Measurements from ENCODE around the gene CADM3.

CADM3 gene

DNA sequence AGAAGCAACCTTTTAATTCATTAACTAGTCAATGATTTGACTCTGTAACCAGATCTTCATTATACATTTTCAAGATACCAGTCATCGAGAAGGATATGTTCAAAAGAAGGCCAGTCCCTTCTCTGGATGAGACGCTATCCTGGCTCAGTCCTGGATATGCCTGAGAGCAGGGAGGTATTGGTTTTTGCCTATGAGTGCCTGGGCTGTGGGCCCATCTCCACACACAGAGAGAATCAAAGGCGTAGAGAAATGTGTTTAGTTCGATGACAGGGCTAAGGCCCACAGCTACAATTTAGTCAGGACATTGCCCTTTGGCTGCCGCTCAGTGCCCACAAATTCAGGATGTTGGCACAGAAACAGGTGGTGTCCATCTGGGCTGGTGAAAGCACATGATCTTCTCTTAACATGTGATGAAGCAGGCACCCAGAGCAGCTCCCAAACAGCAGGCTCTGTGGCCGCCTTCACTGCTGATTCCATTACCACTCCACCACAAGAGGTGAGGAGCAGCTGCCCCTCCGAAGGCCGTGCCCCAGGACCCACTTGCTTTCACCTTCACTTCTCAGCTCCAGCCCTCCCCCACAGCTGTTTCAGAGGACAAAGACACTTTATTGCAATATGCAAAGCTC is 58.0 kb downstream of the CADM3 start (continued):
- no peak for TF ChIP-seq ARNTL (CRISPR knock-in tag; IDR thresholded peaks at IDR 0.05; ENCODE audit: borderline replicate concordance, low read depth)
- no peak for TF ChIP-seq ZNF70 (CRISPR knock-in tag; IDR thresholded peaks at IDR 0.05)
- TF ChIP-seq, protein P1, sequence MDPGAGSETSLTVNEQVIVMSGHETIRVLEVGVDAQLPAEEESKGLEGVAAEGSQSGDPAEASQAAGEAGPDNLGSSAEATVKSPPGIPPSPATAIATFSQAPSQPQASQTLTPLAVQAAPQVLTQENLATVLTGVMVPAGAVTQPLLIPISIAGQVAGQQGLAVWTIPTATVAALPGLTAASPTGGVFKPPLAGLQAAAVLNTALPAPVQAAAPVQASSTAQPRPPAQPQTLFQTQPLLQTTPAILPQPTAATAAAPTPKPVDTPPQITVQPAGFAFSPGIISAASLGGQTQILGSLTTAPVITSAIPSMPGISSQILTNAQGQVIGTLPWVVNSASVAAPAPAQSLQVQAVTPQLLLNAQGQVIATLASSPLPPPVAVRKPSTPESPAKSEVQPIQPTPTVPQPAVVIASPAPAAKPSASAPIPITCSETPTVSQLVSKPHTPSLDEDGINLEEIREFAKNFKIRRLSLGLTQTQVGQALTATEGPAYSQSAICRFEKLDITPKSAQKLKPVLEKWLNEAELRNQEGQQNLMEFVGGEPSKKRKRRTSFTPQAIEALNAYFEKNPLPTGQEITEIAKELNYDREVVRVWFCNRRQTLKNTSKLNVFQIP (CRISPR knock-in tag; IDR thresholded peaks at IDR 0.05; ENCODE audit: borderline replicate concordance, low read depth), result no peak
- no peak for TF ChIP-seq SNAI2 (CRISPR knock-in tag; IDR thresholded peaks at IDR 0.05)
- no peak for TF ChIP-seq TOX (CRISPR knock-in tag; IDR thresholded peaks at IDR 0.05; ENCODE audit: borderline replicate concordance)
- no peak for TF ChIP-seq ZNF565 (CRISPR knock-in tag; conservative IDR thresholded peaks at IDR 0.05; ENCODE audit: low read depth)
- TF ChIP-seq GLIS3 (CRISPR knock-in tag; IDR thresholded peaks at IDR 0.05), result no peak

DNA sequence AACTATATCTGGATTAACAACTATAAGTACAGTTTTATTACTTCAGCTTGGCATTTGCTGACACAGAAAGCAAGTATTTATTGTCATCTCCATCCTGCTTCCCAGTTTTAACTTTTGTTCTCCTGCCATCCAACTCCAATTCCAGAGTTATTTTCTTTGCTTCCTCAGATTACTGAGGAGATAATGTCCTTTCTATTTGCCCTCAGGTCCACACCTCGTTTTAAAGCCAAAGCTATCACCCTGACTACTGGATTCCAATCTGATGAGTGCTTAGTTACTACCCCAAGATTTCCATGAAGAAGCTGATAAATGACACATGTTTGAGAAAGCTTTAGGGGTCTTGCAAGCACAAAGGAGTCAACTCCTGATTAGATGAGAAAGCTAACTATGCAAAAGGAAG is 58.5 kb downstream of the CADM3 start:
- peak; percentile 38; the same call in 2 of the 3 replicates for ATAC-seq
- TF ChIP-seq PPARA (CRISPR knock-in tag; IDR thresholded peaks at IDR 0.05; ENCODE audit: borderline replicate concordance), result no peak
- no peak for TF ChIP-seq CSDC2 (CRISPR knock-in tag; IDR thresholded peaks at IDR 0.05)
- no peak for TF ChIP-seq OSR1 (CRISPR knock-in tag; IDR thresholded peaks at IDR 0.05)
- no peak for TF ChIP-seq RARB (CRISPR knock-in tag; IDR thresholded peaks at IDR 0.05)
- no peak for TF ChIP-seq ZFP3 (CRISPR knock-in tag; IDR thresholded peaks at IDR 0.05)
- no peak for TF ChIP-seq ZNF70 (CRISPR knock-in tag; IDR thresholded peaks at IDR 0.05)
- TF ChIP-seq ISL1 (CRISPR knock-in tag; IDR thresholded peaks at IDR 0.05), result no peak
- no peak for TF ChIP-seq ZNF8 (CRISPR knock-in tag; IDR thresholded peaks at IDR 0.05)
- TF ChIP-seq, protein P2, sequence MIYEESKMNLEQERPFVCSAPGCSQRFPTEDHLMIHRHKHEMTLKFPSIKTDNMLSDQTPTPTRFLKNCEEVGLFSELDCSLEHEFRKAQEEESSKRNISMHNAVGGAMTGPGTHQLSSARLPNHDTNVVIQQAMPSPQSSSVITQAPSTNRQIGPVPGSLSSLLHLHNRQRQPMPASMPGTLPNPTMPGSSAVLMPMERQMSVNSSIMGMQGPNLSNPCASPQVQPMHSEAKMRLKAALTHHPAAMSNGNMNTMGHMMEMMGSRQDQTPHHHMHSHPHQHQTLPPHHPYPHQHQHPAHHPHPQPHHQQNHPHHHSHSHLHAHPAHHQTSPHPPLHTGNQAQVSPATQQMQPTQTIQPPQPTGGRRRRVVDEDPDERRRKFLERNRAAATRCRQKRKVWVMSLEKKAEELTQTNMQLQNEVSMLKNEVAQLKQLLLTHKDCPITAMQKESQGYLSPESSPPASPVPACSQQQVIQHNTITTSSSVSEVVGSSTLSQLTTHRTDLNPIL (CRISPR knock-in tag; IDR thresholded peaks at IDR 0.05; ENCODE audit: low read depth), result no peak
- TF ChIP-seq, protein P3, sequence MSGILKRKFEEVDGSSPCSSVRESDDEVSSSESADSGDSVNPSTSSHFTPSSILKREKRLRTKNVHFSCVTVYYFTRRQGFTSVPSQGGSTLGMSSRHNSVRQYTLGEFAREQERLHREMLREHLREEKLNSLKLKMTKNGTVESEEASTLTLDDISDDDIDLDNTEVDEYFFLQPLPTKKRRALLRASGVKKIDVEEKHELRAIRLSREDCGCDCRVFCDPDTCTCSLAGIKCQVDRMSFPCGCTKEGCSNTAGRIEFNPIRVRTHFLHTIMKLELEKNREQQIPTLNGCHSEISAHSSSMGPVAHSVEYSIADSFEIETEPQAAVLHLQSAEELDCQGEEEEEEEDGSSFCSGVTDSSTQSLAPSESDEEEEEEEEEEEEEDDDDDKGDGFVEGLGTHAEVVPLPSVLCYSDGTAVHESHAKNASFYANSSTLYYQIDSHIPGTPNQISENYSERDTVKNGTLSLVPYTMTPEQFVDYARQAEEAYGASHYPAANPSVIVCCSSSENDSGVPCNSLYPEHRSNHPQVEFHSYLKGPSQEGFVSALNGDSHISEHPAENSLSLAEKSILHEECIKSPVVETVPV (CRISPR knock-in tag; IDR thresholded peaks at IDR 0.05), result no peak
- TF ChIP-seq ARNTL (CRISPR knock-in tag; IDR thresholded peaks at IDR 0.05; ENCODE audit: borderline replicate concordance, low read depth), result no peak
- no peak for TF ChIP-seq ZC3H10 (CRISPR knock-in tag; IDR thresholded peaks at IDR 0.05)
- TF ChIP-seq ZNF565 (CRISPR knock-in tag; conservative IDR thresholded peaks at IDR 0.05; ENCODE audit: low read depth), result no peak
- TF ChIP-seq, protein P4, sequence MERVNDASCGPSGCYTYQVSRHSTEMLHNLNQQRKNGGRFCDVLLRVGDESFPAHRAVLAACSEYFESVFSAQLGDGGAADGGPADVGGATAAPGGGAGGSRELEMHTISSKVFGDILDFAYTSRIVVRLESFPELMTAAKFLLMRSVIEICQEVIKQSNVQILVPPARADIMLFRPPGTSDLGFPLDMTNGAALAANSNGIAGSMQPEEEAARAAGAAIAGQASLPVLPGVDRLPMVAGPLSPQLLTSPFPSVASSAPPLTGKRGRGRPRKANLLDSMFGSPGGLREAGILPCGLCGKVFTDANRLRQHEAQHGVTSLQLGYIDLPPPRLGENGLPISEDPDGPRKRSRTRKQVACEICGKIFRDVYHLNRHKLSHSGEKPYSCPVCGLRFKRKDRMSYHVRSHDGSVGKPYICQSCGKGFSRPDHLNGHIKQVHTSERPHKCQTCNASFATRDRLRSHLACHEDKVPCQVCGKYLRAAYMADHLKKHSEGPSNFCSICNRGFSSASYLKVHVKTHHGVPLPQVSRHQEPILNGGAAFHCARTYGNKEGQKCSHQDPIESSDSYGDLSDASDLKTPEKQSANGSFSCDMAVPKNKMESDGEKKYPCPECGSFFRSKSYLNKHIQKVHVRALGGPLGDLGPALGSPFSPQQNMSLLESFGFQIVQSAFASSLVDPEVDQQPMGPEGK (CRISPR knock-in tag; IDR thresholded peaks at IDR 0.05; ENCODE audit: borderline replicate concordance), result no peak
- no peak for TF ChIP-seq TOX (CRISPR knock-in tag; IDR thresholded peaks at IDR 0.05; ENCODE audit: borderline replicate concordance)

DNA sequence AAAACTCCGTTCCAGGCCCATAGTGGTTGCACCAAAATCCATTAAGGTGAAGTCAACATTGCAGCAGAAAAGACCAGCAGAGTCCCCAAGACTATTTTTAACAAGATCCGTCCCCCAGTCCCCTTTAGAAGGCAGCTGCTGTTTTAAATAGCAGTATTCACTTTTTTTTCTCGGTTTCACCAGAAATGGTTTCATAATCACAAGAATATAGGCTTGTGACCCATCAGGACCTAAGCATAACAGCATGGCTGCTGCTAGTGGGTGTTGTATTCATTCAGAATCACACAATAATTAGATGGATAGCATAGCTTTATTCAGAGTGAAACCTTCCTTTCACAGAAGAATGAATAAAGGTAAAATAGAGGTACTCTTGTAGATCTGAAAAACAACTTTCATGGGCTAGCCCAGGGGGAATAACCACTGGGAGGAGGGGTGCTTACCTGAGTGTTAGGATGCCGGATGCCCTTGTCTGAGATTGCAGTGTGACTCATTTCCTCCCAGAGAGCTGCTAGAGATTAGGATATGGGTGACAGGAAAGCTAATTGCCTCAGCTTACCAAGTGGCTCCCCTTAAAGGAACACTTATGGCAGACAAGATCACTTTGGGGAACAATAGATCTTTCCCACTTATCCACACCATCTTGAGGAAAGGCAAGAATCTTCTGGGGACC is 68.3 kb downstream of the CADM3 start:
- ATAC-seq, result no peak
- TF ChIP-seq ZNF565 (CRISPR knock-in tag; conservative IDR thresholded peaks at IDR 0.05; ENCODE audit: low read depth), result no peak
- no peak for TF ChIP-seq TCF4 (CRISPR knock-in tag; IDR thresholded peaks at IDR 0.05; ENCODE audit: borderline replicate concordance)
- TF ChIP-seq BACH2 (CRISPR knock-in tag; IDR thresholded peaks at IDR 0.05; ENCODE audit: borderline replicate concordance), result no peak
- TF ChIP-seq, protein P4 (CRISPR knock-in tag; IDR thresholded peaks at IDR 0.05; ENCODE audit: borderline replicate concordance), result no peak
- TF ChIP-seq ARNTL (CRISPR knock-in tag; IDR thresholded peaks at IDR 0.05; ENCODE audit: borderline replicate concordance, low read depth), result no peak
- TF ChIP-seq GLIS3 (CRISPR knock-in tag; IDR thresholded peaks at IDR 0.05), result no peak
- no peak for TF ChIP-seq ZFP30 (CRISPR knock-in tag; IDR thresholded peaks at IDR 0.05)
- no peak for TF ChIP-seq ZFP3 (CRISPR knock-in tag; IDR thresholded peaks at IDR 0.05)

Data from SK-N-SH treated with all-trans-retinoic acid at 6 μM for 48 hours (cell line).